NCI-H1092 treated with DMSO at 0.1 percent for 48 hours (cell line): ENCODE measurements around the gene EPB41L5.
"Not testable (repeated sequence)": the region's sequence is repeated elsewhere in the genome, so short reads cannot be mapped to it uniquely, and the experiment has no call there.

Experiments used
- DNase-seq: peaks from one replicate; lab custom pipeline; 2025; lab: John Stamatoyannopoulos, UW

EPB41L5 gene

DNA sequence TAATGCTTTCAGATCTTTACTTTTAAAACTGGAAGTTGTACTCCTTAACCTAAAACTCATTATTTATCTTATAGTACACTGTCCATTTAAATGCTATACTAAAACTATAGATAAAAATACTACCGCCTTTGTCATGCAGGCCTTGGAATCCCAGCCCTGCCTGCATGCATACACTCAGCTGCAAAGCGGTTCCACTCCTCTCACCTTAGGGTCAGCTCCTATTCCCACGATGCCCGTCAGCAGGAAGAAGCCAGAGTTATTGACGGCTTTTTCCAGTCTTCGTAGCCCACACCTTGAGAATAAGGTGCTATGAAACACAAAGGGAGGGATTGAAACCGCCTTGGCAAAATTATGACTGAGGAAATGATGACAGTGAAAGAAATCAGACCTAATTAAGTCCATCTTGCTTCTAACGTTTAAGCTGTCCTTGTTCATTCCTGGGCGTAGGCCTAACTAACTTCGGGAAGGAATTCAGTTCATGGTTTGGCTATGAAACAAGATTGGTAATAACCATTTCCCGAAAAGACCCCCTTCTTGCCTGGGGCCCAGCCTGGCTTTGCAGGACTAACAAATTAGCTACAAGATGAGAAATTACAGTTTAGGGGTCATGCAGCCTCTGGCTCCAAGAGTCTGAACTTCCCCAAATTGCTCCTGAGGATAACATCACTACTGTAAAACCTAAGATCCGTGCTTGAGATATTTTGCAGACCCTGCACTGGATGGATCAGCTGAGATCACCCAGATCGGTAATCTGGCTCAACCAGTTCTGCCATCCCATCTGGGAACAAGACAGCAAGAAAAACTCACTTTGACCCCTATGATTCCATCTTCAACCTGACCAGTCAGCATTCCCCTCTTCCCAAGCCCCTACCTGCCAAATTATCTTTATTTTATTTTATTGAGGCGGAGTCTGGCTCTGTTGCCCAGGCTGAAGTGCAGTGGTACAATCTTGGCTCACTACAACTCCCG is 17.1 kb downstream of the EPB41L5 start:
- no peak for DNase-seq

DNA sequence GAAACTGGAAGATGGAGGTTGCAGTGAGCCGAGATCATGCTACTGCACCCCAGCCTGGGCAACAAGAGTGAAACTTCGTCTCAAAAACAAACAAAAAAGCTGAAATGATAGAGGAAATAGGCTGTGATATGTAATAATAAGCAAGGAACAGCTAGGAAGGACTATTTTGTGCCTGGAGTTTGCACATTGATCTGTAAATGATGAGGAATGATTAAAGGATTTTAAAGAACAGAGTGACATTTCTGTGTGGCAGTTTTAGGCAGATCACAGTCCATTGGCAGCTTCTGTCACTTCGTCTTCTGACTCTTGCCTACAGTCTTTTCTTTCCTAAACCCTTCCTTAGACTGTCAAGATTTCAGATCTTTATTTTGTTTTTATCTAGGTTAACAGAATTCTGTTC is 19.4 kb downstream of the EPB41L5 start:
- no peak for DNase-seq

DNA sequence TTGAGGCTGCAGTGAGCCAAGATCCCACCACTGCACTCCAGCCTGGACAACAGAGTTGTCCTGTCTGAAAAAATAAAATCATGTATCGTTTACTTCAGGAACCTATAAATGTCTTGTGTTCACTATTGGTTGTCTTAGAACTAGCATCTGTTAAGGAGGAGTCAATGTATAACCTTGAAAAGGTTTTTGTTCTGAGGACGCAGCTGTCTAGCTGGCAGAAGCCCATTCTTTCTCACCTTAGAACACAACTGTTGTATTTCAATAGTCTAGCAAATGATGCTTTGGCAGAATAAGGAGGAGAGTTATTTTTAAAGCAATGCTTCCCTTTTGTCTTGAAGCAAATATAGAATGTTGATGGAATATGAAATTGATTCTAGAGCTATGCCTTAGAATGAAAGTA is 21.1 kb downstream of the EPB41L5 start:
- no peak for DNase-seq

DNA sequence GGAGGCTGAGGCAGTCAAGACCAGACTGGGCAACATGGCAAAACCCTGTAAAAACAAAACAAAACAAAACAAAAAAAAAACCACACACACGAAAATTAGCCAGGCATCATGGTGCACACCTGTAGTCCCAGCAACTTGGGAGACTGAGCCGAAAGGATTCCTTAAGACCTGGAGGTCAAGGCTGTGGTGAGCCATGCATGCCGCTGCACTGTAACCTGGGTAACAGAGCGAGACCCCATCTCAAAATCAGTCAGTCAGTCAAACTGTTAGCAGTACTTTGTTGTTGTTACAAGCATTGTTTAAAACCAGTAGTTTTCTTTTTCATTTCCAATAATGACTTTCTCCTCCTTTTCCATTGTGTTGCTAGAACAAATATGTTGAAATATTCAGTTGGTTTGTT is 21.7 kb downstream of the EPB41L5 start:
- DNase-seq = no peak

DNA sequence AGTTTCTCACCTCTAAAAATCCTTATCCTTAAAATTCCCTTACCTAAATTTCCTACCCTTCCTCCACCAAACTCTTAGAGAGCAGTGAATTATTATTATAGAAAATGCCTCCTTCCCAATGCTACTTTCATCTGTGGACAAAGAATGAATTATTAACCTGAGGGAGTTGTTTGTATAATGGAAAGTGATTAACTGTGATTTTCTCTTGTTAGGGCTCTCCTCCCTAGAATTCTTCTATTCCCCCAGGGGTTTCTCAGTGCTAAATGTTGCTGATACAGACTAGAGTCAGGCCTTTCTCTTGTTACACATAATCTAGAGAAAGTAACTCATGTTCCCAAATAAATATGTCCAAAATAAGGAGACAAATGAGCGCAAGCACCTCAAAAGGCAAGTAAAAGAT is 23.3 kb downstream of the EPB41L5 start:
- DNase-seq = no peak

DNA sequence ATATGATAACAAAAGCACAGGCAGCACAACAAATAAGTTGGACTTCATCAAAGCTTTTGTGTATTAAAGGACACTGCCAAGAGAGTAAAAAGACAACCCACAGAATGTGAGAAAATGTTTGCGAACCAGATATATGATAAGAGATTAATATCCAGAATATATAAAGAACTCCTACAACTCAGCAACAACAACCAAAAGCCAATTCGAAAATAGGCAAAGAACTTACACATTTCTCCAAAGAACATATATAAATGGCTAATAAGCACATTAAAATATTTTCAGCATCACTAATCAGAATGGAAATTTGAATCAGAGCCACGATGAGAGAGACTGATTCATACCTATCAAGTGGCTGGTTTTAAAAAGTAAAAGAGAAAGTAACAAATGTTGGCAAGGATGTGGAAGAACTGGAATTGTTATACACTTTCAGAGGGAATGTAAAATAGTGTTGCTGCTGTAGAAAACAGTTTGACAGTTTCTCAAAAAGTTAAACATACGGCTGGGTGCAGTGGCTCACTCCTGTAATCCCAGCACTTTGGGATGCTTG is 25.2 kb downstream of the EPB41L5 start:
- DNase-seq = no peak

DNA sequence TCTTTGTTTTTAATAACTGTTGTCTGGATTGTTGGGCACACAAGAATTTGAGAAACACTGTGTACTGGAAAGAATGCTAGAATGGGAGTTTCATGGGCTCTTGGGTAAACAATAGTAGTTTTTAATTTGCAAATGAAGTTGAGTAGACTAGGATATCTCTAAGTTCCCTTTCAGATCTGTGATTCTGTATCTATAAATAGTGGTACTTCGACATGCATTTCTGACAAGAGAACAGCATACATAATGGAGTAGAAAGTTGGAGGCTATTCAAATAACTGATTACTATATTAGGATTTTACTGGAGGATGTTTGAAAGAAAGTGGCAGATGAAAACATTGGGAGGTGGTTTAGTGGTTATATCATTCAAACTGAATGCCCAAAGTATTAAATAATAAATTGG is 29.5 kb downstream of the EPB41L5 start:
- DNase-seq = no peak

DNA sequence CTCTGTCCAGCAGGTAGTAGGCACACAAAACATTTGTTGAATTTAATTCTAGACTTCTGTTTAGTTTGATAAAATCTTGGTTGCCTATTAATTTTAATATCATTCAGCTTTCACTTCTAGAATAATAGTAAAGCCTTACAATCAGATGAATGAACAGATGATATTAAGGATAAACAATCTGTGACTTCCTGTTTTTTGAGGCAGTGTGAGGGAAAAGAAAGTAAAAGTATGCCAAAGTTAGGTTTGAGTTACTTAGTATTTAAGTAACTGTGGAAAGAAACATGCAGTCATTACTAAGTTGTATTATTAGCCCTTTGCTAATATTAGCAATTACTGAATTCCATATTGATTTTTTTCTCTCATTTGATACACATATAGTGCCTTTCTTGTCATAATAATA is 31.5 kb downstream of the EPB41L5 start:
- no peak for DNase-seq

DNA sequence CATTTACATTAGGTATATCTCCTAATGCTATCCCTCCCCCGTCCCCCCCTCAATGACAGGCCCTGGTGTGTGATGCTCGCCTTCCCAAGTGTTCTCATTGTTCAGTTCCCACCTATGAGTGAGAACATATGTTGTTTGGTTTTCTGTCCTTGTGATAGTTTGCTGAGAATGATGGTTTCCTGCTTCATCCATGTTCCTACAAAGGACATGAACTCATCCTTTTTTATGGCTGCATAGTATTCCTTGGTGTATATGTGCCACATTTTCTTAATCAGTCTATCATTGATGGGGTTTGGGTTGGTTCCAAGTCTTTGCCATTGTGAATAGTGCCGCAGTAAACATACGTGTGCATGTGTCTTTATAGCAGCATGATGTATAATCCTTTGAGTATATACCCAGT is 32.9 kb downstream of the EPB41L5 start:
- DNase-seq = not testable (repeated sequence)

DNA sequence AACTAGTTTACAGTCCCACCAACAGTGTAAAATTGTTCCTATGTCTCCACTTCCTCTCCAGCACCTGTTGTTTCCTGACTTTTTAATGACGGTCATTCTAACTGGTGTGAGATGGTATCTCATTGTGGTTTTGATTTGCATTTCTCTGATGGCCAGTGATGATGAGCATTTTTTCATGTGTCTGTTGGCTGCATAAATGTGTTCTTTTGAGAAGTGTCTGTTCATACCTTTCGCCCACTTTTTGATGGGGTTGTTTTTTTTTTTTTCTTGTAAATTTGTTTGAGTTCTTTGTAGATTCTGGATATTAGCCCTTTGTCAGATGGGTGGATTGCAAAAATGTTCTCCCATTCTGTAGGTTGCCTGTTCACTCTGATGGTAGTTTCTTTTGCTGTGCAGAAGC is 33.4 kb downstream of the EPB41L5 start:
- DNase-seq = not testable (repeated sequence)

DNA sequence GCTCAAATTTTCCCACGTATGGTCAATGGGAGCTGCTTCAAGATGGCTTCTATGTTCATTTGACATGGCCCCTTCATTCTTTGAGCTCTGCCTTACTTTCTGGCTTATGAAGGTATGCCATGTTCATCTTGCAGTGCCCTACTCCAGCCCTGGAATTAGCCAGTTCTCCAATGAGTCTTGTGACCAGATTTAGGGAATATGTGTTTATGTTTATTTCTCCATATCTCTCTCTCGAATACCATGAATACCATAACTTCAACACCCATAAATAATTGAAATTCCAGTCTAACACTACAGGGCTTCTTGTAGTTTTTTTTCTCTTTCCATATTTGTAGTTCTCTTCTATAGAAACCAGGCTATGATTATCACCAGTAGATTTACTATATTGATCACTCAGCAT is 39.7 kb downstream of the EPB41L5 start:
- no peak for DNase-seq

DNA sequence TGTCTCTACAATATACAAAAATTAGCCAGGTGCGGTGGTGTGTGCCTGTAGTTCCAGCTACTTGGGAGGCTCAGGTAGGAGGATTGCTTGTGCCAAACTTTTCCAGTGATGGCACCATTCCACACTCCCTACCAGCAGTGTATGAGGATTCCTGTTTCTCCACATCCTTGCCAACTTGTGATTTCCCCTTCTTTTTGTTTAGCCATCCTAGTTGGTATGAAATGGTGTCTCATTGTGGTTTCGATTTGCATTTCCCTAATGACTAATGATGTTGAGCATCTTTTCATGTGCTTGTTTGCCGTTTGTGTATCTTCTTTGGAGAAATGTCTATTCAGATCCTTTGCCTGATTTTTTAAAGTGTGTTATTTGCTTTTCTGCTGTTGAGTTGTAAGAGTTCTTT is 41.0 kb downstream of the EPB41L5 start:
- no peak for DNase-seq

DNA sequence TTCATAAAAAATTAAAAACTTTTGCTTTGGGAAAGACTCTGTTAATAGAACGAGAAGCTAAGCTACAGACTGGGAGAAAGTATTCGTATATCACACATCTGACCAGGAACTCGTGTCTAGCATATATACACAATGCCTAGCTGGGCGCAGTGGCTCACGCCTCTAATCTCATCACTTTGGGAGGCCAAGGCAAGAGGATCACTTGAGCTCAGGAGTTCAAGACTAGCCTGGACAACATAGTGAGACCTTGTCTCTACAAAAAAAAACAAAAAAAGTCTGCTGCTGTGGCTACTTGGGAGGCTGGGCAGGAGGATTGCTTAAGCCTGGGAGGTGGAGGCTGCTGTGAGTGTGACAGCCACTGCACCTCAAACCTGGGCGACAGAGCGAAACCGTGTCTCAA is 46.6 kb downstream of the EPB41L5 start:
- no peak for DNase-seq

DNA sequence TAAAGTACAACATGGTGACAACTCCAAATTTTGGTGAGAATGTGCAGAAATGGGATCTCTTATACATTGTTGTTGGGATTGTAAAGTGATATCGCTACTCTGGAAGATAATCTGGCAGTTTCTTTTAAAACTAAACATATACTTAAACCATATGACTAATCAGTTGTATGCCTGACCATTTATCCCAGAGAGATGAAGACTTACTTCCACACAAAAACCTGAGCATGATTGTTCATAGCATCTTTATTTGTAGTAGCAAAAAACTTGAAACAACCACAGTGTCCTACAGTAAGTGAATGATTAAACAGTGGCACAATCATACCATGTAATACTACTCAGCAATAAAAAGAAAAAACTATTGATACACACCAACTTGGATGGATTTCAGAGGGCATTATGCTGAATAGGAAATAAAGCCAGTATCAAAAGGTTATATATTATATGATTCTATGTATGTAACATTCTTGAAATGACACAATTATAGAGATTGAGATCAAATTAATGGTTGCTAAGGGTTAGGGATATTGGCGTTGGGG is 47.3 kb downstream of the EPB41L5 start:
- DNase-seq = no peak

DNA sequence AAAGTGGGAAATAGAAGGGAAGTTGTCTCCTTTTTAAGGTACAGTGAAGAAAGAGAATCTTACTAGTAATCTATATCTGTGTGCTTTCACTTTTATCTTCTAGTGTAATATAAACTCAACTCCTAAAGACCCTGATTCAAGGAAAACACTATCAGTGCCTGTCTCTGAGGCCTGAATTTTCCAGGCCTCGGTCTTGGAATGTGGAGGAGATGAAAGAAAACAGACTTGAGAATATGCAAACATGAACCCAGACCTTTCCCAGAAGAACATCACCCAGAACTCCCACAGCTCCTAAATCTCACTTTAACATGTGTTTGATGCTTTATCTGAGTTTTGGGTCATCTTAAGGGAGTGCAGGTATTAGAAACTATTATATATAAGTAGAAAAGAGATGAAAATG is 51.8 kb downstream of the EPB41L5 start:
- DNase-seq = no peak

DNA sequence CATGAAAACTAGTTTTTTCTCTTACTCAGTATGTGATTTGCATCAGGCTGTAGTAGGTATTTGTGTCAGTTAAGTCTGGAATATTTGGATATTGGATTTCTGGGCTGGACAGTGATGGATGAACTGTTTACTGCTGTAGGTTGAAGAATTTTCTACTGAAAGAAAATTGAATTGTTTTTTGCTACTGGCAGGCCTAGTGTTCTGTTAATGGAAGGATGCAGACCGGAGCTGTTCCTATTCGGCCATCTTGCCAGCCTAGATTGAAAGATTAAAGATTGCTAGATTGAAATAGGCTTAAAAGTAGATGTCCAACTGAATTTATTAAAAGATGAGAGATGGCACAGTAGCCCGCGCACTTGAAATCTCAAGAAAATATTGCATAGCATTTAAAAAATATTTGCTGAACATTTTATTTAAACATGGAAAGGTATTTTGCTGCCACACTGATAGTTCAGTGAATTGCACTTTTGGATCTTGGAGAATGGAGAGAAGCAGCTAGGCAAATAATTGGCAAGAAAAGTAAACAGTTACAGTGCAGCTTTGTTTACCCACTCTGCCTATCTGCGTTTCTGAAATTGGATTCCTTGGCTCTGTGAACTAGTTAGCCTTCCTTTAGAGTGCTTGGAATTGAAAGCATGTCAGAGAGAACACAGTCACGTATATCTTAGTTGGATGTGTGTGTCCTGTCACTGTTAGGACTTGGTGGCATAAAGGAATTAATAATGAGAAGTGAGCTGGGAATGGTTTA is 54.1 kb downstream of the EPB41L5 start:
- DNase-seq = peak; percentile 91

DNA sequence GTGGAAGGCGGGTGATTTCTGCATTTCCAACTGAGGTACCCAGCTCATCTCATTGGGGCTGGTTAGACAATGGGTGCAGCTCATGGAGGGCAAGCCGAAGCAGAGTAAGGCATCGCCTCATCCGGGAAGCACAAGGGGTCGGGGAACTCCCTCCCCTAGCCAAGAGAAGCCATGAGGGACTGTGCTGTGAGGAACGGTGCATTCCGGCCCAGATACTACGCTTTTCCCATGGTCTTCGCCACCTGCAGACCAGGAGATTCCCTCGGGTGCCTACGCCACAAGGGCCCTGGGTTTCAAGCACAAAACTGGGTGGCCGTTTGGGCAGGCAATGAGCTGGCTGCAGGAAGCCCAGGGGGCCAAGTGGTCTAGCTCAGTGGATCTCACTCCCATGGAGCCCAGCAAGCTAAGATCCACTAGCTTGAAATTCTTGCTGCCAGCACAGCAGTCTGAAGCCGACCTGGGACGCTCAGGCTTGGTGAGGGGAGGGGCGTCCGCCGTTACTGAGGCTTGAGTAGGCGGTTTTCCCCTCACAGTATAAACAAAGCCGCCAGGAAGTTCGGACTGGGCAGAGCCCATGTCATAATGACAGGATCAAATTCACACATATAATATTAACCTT is 55.3 kb downstream of the EPB41L5 start:
- DNase-seq = not testable (repeated sequence)

DNA sequence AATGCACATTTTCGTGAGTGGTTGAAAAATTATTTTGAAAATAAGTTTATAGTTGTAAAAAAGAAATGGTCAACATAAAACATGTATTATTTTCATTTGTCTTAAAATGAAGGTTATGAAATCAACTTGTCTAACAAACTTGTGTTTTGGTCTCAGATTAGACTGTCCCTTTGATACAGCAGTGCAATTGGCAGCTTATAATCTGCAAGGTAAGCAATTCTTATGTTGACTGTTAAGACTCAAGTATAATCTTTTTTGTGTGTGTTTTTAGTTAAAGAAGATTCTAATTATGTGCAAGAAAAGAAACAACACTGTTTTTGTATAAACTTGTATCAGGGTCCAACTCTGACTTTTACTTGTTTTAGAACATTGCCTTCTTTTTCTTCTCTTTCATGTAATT is 62.7 kb downstream of the EPB41L5 start:
- DNase-seq = no peak

DNA sequence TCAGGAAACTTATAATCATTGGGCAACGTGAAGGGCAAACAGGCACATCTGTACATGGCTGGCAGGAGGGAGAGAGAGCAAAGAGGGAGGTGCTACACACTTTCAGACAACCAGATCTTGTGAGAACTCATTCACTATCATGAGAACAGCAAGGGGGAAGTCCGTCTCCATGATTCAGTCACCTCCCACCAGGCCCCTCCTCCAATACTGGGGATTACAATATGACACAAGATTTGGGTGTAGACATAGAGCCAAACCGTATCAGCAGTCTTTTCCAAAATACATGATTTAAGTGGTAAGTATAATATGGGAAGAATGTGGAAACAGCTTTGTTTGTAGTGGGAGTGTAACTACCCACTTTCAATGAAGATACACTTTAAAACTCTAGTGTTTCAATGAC is 65.0 kb downstream of the EPB41L5 start:
- DNase-seq = no peak

DNA sequence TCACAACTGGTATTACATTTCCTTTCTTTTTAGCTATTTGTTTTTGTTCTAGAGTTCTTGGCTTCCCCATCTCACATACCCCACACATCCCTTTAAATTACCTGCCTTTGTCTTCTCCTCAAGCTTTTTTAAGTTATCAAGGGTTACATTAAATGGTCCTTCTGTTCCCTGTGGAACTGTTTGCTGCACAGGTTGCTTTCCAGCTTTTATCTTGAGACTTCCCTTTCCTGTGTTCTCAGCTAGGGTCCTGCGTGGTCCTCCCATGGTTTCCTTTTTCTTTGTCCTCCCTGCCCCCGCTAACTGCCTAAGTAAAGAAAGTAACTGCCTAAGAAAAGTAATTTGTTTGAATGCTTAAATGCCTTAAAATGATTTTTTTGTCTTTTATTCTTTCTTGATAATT is 66.8 kb downstream of the EPB41L5 start:
- DNase-seq = no peak

DNA sequence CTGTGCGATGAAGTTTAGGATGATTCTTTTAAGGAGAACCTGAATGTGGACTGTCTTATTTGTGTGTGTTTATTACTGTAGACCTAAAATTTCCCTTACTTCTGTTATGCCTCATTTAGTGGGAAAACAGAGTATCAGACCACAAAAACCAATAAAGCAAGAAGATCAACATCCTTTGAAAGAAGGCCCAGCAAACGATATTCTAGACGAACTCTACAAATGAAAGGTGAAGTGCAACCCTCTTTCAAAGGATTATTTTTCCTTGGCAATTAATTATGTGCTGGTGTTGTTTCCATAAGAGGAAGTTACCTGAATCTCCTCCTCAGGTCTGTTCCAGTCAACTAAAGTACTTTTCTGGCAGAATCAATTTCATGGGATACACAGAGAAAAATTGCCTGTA is 78.6 kb downstream of the EPB41L5 start:
- no peak for DNase-seq

DNA sequence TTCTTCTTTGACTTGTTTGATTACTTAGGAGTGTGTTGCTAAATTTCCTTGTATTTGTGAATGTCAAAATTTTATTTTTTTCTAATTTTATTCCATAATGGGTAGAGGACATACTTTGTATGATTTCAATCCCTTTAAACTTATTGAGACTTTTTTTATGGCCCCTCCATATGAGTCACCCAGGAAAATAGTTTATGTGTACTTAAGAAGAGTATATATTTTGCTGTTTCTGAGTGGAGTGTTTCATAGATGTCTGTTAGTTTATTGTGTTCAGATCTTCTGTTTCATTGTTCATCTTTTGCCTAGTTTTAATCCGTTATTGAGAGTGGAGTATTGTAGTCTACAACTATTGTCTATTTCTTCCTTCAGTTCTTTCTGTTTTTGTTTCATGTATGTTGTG is 81.9 kb downstream of the EPB41L5 start:
- no peak for DNase-seq
